Measurements from ENCODE around the gene PTPRD. TPM values are rescaled to one million over a fixed set of nuclear protein-coding genes. Genes with fewer than 3 reads are reported as not detected.

PTPRD gene
- total RNA-seq, 1 experiment from 2014 or later = not detected

DNA sequence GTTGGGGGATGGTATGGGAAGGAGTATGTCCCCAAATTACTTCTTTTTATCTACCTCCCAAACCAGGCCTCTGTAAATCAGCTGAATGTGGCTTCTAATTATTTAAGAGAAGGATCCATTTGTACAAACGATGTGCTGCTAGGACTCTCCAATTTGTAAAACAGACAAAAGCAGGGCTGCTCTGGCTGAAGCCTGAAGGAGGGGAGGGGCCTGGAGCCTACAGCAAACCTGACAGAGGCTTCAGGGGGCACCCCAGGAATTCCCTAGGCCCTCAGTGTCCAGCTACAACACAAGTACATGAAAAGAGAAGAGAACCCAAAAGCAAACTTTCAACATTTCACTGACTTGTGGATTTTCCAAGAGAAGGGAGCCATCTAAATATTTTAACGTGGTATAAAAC lies 1873.9 kb downstream of the PTPRD start:
- BruUV-seq (replicated peaks) = no TSS peak
- TF ChIP-seq, protein P1, sequence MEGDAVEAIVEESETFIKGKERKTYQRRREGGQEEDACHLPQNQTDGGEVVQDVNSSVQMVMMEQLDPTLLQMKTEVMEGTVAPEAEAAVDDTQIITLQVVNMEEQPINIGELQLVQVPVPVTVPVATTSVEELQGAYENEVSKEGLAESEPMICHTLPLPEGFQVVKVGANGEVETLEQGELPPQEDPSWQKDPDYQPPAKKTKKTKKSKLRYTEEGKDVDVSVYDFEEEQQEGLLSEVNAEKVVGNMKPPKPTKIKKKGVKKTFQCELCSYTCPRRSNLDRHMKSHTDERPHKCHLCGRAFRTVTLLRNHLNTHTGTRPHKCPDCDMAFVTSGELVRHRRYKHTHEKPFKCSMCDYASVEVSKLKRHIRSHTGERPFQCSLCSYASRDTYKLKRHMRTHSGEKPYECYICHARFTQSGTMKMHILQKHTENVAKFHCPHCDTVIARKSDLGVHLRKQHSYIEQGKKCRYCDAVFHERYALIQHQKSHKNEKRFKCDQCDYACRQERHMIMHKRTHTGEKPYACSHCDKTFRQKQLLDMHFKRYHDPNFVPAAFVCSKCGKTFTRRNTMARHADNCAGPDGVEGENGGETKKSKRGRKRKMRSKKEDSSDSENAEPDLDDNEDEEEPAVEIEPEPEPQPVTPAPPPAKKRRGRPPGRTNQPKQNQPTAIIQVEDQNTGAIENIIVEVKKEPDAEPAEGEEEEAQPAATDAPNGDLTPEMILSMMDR (IDR thresholded peaks at IDR 0.05; ENCODE audit: unreplicated experiment) = no peak

DNA sequence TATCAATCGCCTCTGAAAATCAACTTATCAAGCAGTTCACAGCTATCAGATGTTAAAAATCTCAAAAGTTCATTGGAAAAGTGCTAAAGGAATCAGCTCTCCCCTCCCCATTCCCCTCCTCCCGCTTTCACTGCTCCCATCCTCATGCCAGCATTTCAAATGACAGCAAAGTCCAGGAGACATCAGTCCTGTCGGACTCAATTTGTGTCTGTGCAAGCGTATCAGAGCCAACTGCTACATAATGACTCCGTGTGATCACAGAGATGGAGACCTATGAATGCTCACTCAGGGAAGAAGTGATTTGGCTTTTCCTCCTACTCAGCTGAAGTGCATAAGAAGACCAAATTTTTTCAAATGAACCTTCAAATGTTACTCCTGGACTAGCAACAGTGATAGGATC lies 1876.0 kb downstream of the PTPRD start:
- no peaks in the 10 kb centered on the region for H3K36me3 Mint-ChIP-seq (ENCODE audit: insufficient read depth, unreplicated experiment)
- H3K9me3 Mint-ChIP-seq (ENCODE audit: unreplicated experiment) = peaks cover 7% of the 10 kb centered on the region
- no peaks in the 10 kb centered on the region for H3K4me1 Mint-ChIP-seq (ENCODE audit: insufficient read depth, unreplicated experiment)
- BruUV-seq (replicated peaks) = no TSS peak
- intact Hi-C loops (cut with micrococcal nuclease) = no loop called here
- POLR2A ChIA-PET = no interaction called here
- no peak overlapping the region for H3K4me3 Mint-ChIP-seq (ENCODE audit: unreplicated experiment)
- H3K27me3 Mint-ChIP-seq (ENCODE audit: insufficient read depth, unreplicated experiment) = no peaks in the 10 kb centered on the region
- CTCF ChIA-PET = interaction anchor here (0.7 kb wide), 1 partner anchor 196 kb away, joined by 3 read pairs; no protein-coding TSS in a partner anchor
- TF ChIP-seq, protein P1 (IDR thresholded peaks at IDR 0.05; ENCODE audit: unreplicated experiment) = no peak
- DNase-seq (ENCODE audit: unreplicated experiment) = no peak
- no peak overlapping the region for H3K27ac Mint-ChIP-seq (ENCODE audit: low read depth, unreplicated experiment)

More for the DNA sequence above, 1873.9 kb downstream of the PTPRD start:
- Mint-ChIP-seq H3K36me3 (ENCODE audit: insufficient read depth, unreplicated experiment) (no peaks in the 10 kb centered on the region), H3K4me3 (ENCODE audit: unreplicated experiment) (no peak overlapping the region), H3K27me3 (ENCODE audit: insufficient read depth, unreplicated experiment) (no peaks in the 10 kb centered on the region), H3K27ac (ENCODE audit: low read depth, unreplicated experiment) (no peak overlapping the region), H3K9me3 (ENCODE audit: unreplicated experiment) (peaks cover 7% of the 10 kb centered on the region), H3K4me1 (ENCODE audit: insufficient read depth, unreplicated experiment) (no peaks in the 10 kb centered on the region)
- CTCF ChIA-PET = interaction anchor here (0.7 kb wide), 1 partner anchor 26 kb away, joined by 3 read pairs; no protein-coding TSS in a partner anchor
- intact Hi-C loops (cut with micrococcal nuclease) = no loop called here
- no peak for DNase-seq (ENCODE audit: unreplicated experiment)
- POLR2A ChIA-PET = no interaction called here

DNA sequence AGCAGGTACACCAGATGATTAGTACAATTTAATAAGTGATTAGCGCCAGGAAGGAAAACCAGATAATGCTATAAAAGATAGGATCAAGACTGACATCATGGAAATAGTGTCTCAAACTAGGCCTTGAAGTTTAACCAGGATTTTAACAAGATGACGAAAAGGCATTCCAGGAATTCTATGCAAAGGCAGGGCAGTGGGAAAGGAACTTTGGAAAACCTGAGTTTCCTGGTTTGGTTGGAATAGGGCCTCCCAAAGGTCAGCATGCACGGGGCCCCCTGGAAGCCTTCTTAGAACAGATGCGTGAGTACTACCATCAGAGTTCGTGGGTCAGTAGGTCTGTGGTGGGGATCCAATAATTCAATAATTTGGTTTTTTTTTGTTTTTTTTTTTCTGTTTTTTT lies 1878.0 kb downstream of the PTPRD start:
- Mint-ChIP-seq H3K9me3 (ENCODE audit: unreplicated experiment) (peaks cover 7% of the 10 kb centered on the region), H3K4me1 (ENCODE audit: insufficient read depth, unreplicated experiment) (no peaks in the 10 kb centered on the region), H3K4me3 (ENCODE audit: unreplicated experiment) (no peak overlapping the region), H3K27me3 (ENCODE audit: insufficient read depth, unreplicated experiment) (no peaks in the 10 kb centered on the region), H3K27ac (ENCODE audit: low read depth, unreplicated experiment) (no peak overlapping the region), H3K36me3 (ENCODE audit: insufficient read depth, unreplicated experiment) (no peaks in the 10 kb centered on the region)
- TF ChIP-seq, protein P1 (IDR thresholded peaks at IDR 0.05; ENCODE audit: unreplicated experiment) = no peak
- BruUV-seq (replicated peaks) = no TSS peak
- intact Hi-C loops (cut with micrococcal nuclease) = no loop called here
- ChIA-PET POLR2A (no interaction called here), CTCF (no interaction called here)
- DNase-seq (ENCODE audit: unreplicated experiment) = no peak

DNA sequence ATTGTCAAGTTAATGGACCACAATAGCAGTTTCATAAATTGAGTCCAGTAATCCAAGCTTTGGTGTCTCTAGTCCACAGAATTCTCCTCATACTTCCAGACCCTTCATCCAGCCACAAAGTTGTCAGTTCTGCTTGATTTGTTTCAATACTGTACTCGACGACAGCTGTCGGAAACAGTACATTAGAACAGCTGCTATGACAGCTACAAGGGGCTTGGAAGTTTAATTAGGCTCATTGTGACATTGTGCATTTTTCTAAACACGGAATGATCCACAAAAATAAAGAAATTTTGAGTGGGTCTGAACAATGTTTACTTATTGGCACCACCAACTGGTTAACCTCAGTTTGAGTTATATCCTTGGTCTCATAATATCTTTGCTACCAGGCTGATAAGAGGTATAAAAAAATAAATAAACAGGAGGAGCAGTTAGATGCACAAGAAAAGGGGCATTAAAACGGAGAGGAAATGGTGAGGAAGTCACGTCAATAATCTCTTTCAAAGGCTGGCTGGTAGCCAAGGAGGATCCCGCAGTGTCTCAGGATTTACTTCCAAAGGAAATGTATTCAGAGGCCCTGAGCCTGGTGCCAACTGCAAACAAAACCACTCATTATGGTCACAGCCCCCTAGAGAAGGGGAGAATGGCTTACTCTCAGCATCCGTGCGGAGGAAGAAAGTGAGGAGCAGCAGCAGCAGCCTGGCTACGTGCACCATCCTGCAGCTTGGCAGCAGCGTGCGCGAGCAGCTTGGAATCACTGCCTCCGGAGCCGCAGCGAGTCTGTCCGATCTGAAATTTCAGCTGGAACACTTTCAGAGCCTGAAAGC lies 1879.5 kb downstream of the PTPRD start:
- BruUV-seq (replicated peaks) = no TSS peak
- Mint-ChIP-seq H3K4me3 (ENCODE audit: unreplicated experiment) (no peak overlapping the region), H3K4me1 (ENCODE audit: insufficient read depth, unreplicated experiment) (no peaks in the 10 kb centered on the region), H3K27ac (ENCODE audit: low read depth, unreplicated experiment) (no peak overlapping the region), H3K36me3 (ENCODE audit: insufficient read depth, unreplicated experiment) (no peaks in the 10 kb centered on the region), H3K9me3 (ENCODE audit: unreplicated experiment) (peaks cover 7% of the 10 kb centered on the region), H3K27me3 (ENCODE audit: insufficient read depth, unreplicated experiment) (no peaks in the 10 kb centered on the region)
- intact Hi-C loops (cut with micrococcal nuclease) = no loop called here
- POLR2A ChIA-PET = no interaction called here
- DNase-seq (ENCODE audit: unreplicated experiment) = no peak
- TF ChIP-seq, protein P1 (IDR thresholded peaks at IDR 0.05; ENCODE audit: unreplicated experiment) = no peak
- CTCF ChIA-PET = interaction anchor here (0.6 to 1.2 kb wide), 3 partner anchors 23 to 270 kb away, joined by 3 to 6 read pairs (median 4); no protein-coding TSS in a partner anchor
